LNCAP (cell line): ENCODE results near the gene C2orf15.

Source experiments
- CTCF ChIP-seq: fragments of 450-650 bp; IDR thresholded peaks from 2 replicates; pipeline ENCODE4 v1.5.1; 2017; ENCODE audit warnings: mild to moderate bottlenecking

Gene C2orf15

GRCh38 chr2:99171377-99172140, 30.1 kb downstream of the C2orf15 start:
- no peak for TF ChIP-seq CTCF

- no peak for TF ChIP-seq CTCF
Observed at GRCh38 chr2:99180755-99181623, 39.5 kb downstream of the C2orf15 start, which contains the start of the genes MITD1 and MRPL30. Gene MITD1, minus strand, starts transcription at chr2:99181058. Its CDS starts 77 bp downstream, at chr2:99180981. Gene MRPL30, plus strand, starts transcription at chr2:99181184. Its CDS starts 5,020 bp downstream, at chr2:99186204.

GRCh38 chr2:99181624-99182000, 40.1 kb downstream of the C2orf15 start:
- TF ChIP-seq CTCF, result no peak

GRCh38 chr2:99183025-99183424, 41.5 kb downstream of the C2orf15 start:
- TF ChIP-seq CTCF, result no peak

- TF ChIP-seq CTCF, result no peak
Observed at GRCh38 chr2:99184811-99185210, 43.3 kb downstream of the C2orf15 start.

GRCh38 chr2:99187011-99187410, 45.5 kb downstream of the C2orf15 start:
- no peak for TF ChIP-seq CTCF

- no peak for TF ChIP-seq CTCF
Observed at GRCh38 chr2:99188357-99188756, 46.9 kb downstream of the C2orf15 start.
